WERI-Rb-1 (cell line): ENCODE measurements around the gene MYMX.

Experiments
- DNase-seq: peaks from one replicate; pipeline ENCODE4 v3.0.0-alpha.2; 2020
- H3K27ac ChIP-seq: fragments of 250-450 bp; sonication (Bioruptor Pico); 2 replicates; pipeline ENCODE4 v1.5.1; 2020; ENCODE audit warnings: mild to moderate bottlenecking, moderate library complexity
- H3K27me3 ChIP-seq: fragments of 250-450 bp; sonication (Bioruptor Pico); 2 replicates; pipeline ENCODE4 v1.5.1; 2021; ENCODE audit warnings: mild to moderate bottlenecking, low read depth, moderate library complexity; ENCODE audit not compliant: insufficient read depth, severe bottlenecking
- H3K36me3 ChIP-seq: fragments of 250-450 bp; sonication (Bioruptor Pico); 2 replicates; pipeline ENCODE4 v1.5.1; 2020; ENCODE audit warnings: mild to moderate bottlenecking, moderate library complexity
- H3K4me3 ChIP-seq: 2 replicates; pipeline ENCODE4 v1.5.1; 2011; ENCODE audit warnings: low read depth, mild to moderate bottlenecking, control low read depth, low read length
- H3K9me3 ChIP-seq: fragments of 250-450 bp; sonication (Bioruptor Pico); 2 replicates; pipeline ENCODE4 v1.5.1; 2021; ENCODE audit warnings: mild to moderate bottlenecking, moderate library complexity; ENCODE audit not compliant: severe bottlenecking
- TF ChIP-seq, protein P1 (sequence below): IDR thresholded peaks from 2 replicates; pipeline ENCODE4 v1.5.1; 2011; ENCODE audit warnings: low read depth, mild to moderate bottlenecking, control low read depth, inconsistent platforms, low read length

The MYMX gene

DNA sequence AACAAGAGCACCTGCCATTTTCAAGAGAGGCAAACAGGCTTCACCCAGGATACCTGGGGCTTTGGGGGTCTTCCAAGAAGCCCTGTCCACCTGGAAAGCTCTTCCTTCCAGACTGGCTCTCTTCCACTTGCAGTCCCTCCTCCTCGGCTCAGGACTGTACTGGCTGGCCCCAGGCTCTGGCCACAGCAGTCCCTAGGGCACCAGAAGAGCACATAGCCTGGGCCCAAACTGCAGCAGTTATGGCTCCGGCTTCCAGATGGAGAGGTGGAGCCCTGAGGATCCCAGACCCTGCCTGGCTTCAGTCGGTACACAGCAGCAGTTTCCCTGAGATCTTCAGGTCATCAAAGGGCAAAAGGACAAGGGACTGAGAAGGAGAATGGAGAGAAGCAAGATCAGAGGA, 42.2 kb downstream of the MYMX start:
- no peak for DNase-seq
- peaks cover 49% of the 10 kb centered on the region for H3K36me3 ChIP-seq
- H3K27ac ChIP-seq, result no peak overlapping the region
- no peaks in the 10 kb centered on the region for H3K9me3 ChIP-seq
- H3K27me3 ChIP-seq, result no peaks in the 10 kb centered on the region
- TF ChIP-seq, protein P1, sequence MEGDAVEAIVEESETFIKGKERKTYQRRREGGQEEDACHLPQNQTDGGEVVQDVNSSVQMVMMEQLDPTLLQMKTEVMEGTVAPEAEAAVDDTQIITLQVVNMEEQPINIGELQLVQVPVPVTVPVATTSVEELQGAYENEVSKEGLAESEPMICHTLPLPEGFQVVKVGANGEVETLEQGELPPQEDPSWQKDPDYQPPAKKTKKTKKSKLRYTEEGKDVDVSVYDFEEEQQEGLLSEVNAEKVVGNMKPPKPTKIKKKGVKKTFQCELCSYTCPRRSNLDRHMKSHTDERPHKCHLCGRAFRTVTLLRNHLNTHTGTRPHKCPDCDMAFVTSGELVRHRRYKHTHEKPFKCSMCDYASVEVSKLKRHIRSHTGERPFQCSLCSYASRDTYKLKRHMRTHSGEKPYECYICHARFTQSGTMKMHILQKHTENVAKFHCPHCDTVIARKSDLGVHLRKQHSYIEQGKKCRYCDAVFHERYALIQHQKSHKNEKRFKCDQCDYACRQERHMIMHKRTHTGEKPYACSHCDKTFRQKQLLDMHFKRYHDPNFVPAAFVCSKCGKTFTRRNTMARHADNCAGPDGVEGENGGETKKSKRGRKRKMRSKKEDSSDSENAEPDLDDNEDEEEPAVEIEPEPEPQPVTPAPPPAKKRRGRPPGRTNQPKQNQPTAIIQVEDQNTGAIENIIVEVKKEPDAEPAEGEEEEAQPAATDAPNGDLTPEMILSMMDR, result no peak
- no peak overlapping the region for H3K4me3 ChIP-seq

DNA sequence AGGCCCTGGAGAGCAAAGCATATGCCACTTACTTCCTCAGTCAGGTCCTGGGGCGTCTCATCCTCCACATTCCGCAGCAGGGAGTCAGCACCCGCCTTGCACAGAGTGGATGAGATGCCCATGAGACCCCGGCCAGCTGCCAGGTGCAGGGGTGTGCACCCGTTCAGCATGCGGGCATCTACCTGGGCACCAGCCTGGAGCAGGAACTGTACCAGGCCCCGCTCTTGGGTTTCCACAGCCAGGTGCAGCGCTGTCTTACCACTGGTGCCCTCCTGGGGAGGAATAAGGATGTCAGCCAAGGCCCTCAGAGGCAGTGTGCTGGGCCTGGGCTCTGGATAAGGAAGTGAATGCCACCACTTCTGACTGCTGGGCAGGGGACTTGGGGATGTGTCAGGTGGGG, 43.3 kb downstream of the MYMX start:
- Histone ChIP-seq H3K36me3 (peaks cover 38% of the 10 kb centered on the region), H3K27ac (no peak overlapping the region), H3K9me3 (no peaks in the 10 kb centered on the region), H3K4me3 (no peak overlapping the region), H3K27me3 (no peaks in the 10 kb centered on the region)
- DNase-seq, result no peak
- TF ChIP-seq, protein P1, result no peak

DNA sequence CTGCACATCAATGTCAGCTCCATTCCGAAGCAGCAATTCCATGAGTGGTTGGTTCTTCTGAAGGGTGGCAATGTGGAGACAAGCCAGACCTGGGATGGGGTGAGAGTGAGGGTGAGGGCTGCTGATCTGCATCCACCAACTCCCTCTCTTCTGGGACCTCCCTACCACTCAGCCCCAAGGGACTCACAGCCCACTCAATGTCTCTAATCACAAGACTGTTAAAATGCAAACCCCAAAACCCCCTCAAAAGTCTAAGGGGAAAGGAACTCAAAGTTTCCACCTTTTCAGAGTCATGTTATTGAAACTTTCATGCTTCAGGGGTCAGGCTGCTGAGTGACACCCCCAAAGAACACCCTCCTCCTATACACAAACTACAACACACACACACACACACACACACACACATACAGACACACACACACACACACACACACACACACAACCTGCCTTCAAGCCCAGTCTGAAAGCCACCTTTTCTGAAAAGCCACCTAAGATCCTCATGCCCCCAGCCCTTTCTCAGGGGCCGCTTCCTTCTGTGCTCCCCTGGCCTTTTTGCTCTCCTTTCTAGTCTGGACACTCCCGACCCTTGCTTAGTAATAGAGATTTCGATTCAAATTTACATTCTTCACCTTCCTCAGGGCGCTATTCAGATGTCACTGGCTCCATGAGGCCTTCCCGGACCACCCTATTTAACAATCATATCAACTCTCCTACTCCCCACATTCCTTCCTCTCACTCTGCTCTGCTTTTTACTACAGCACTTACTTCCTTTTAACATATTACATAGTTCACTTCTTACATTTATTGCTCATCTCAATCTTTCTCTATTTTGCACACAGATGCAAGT, 43.9 kb downstream of the MYMX start:
- no peaks in the 10 kb centered on the region for H3K27me3 ChIP-seq
- H3K4me3 ChIP-seq, result no peak overlapping the region
- H3K27ac ChIP-seq, result peak overlapping the region; percentile 9; the same call in 1 of the 2 replicates
- H3K36me3 ChIP-seq, result peaks cover 31% of the 10 kb centered on the region
- TF ChIP-seq, protein P1, result no peak
- H3K9me3 ChIP-seq, result no peaks in the 10 kb centered on the region
- DNase-seq, result no peak

DNA sequence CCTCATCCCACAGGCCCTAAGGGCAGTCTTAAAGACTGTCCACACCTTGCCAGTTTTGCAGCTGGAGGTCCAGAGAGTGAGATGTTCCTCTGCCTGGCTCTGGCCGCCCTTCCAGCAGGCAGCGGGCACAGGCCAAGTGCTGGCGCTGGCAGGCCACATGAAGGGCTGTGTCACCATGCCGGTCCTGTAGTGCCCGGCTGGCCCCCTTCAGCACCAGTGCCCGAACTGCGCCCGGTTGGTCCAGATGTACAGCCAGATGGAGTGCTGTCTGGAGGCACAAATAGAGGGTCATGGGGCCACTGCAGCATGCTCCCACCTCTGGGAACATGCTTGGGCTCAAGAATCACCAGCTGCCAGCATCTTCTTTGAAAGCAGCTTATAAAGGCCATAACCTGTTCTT, 44.9 kb downstream of the MYMX start:
- peak overlapping the region; percentile 9 for H3K27ac ChIP-seq
- TF ChIP-seq, protein P1, result no peak
- H3K4me3 ChIP-seq, result no peak overlapping the region
- peaks cover 26% of the 10 kb centered on the region for H3K36me3 ChIP-seq
- no peaks in the 10 kb centered on the region for H3K27me3 ChIP-seq
- DNase-seq, result peak; percentile 68
- H3K9me3 ChIP-seq, result no peaks in the 10 kb centered on the region

DNA sequence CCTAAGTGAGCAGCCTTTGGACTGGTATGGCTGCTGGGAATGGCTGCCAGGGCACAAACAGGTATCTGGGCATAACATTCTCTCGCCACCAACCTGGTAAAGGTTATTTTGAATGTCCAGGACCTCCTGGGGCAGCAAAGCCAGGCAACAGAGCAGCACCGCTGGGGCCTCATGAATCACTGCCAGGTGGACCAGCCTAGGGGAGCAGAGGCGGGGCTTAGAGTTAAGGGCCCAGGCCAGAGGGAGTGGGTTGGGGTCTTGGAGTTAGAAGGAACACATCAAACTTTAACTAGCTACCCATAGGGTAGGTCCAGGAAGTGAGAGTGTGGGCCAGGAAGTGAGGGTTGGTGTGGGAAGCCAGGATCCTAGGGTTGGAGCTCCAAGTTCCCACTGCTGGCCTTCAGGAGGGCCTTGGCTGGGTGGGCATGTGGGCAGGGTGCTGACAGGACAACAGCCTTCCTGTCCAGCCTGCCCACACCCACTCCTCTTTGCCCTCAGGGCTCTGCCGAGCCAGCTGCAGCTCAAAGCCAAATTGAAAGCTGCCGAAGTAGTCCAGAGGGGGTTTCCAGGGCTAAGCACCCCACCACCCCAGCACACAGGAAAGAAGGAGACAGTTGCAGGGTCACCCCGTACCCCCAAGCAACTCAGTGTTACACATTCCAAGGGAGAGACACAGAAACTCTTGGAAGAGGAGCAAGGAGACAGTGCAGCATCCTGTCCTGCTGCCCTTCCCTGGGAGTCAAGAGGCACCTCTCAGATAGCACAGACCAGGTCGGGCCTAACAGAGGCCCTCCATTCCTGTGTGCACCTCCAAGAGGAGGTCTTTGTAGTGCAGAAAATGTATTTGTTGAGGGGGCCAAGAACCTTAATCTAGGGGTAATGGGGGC, 46.0 kb downstream of the MYMX start:
- no peak overlapping the region for H3K4me3 ChIP-seq

More for the DNA sequence above, 46.0 kb downstream of the MYMX start:
- H3K36me3 ChIP-seq, result peaks cover 24% of the 10 kb centered on the region
- H3K9me3 ChIP-seq, result no peaks in the 10 kb centered on the region
- TF ChIP-seq, protein P1, result no peak
- no peaks in the 10 kb centered on the region for H3K27me3 ChIP-seq
- no peak for DNase-seq
- H3K27ac ChIP-seq, result no peak overlapping the region; the same call in 1 of the 2 replicates
